Stimulated activated CD4-positive, alpha-beta T cell treated with anti-CD3 and anti-CD28 coated beads, TNF-alpha, amount 100 ng/mL, for 4 hours (primary cell): Measurements from ENCODE around the gene PEMT.

Experiments used
- DNase-seq, 3 experiments: peaks; one replicate each; pipeline ENCODE4 v3.0.0-alpha.2; 2020; ENCODE audit warnings: low read depth in 3 of 3

PEMT gene

DNA sequence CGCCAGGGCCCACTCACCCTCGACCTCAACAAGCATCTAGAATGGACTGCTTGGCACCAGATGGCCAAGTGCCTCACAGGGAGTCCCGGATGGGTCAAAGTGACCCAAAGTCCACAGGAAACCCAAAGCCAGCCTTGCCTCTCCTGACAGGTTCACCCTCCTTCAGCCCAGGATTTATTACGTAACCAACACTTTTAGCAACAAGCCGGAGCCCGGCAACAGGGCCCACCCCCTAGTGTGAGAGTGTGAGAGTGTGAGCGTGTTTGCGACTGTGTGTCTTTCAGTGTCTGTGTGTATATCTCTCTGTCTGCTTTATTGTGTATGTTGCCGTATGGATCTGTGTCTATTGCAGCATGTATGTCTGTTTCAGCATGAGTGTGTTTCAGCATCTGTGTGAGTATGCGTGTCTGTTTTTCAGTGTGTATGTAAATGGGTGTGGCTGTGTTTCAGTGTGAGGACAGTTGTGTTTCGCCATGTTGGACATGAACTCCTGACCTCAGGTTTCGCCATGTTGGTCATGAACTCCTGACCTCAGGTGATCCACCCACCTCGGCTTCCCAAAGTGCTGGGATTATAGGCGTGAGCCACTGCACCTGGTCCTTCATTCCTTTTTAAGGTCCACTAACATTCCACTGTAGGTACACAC lies 13.7 kb upstream of the PEMT start:
- no peak for DNase-seq

DNA sequence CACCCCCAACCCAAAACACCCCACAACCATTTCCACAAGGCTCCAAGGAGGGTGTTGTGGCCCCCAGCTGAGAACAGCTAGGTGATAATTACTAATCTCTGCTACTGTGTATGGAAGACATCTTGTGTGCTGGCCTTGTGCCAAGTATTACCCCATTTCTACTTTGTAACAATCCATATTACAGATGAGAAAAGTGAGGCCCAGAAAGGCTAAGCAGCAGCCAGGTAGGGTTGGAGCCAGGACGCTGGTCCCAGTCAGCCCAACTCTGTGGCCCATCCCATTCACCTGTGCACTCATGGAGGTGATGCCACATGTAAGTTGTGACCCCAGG lies 12.4 kb upstream of the PEMT start:
- DNase-seq: no peak

DNA sequence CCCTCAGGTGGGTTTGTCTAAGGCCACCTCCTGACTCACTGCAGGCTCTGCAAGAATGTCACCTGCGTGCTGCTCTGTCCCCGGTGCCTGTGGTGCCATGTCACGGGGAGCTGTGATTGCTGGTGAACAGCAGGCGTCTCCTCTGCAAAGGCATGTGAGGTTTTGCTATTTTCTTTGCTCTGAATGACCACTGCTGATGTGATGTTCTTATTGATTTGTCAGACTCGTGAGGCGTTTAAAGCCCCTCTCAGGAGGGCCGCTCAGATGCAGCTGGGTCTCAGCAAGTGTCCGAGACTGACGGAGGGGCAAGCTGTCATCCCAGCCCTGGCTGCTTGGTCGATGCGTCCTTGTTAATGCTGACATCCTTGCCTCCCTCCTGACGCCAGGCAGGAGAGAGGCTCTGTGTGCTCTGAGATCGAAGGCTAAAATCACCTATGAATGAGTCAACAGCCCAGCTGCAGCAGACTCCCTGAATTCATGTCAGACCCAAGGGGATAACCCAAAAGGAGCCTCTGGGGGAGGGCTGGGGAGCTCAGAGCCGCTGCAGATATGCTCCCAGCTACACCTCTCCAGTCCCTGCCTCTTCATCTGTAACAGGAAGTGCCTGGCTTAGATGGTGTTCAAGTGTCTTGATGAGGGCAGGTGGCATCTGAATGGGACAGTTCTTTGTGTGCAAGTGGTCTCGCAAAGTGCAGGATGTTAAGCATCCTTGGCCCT lies 11.8 kb upstream of the PEMT start:
- DNase-seq: no peak

DNA sequence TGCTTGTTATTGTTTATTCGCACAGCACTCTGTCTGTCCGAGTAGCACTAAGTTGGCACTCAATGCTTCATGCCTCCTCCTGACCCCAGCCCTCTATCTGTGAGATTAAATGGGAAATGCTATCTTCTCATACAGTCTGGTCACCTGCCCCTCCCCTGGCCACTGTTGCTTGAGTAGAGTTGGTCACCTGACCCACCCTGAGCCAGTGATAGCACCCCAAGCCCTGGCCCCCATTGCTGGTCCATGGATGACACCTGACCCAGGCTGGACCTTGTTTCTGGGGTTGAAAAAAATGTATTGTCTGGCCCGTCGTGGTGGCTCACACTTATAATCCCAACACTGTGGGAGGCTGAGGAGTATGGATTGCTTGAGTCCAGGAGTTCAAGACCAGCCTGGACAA lies 8.5 kb upstream of the PEMT start:
- no peak for DNase-seq

DNA sequence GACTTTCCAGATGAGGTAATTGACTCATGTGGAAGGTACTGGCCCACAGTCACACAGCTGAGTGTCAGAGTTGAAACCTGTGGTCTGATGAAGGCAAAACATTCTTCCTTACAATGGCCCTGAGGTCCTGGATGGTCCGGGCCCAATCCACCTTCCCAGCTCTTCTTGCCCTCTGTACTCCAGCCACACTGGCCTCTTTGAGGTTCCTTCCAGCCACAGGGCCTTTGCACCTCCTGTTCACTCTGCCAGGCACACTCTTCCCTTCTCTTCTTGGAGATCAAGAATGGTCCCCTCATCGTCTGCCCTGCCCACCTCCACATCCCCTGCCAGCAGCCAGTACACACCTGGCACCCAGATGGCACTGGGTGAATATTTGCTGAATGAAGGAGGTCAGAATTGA lies 6.5 kb upstream of the PEMT start:
- no peak for DNase-seq

DNA sequence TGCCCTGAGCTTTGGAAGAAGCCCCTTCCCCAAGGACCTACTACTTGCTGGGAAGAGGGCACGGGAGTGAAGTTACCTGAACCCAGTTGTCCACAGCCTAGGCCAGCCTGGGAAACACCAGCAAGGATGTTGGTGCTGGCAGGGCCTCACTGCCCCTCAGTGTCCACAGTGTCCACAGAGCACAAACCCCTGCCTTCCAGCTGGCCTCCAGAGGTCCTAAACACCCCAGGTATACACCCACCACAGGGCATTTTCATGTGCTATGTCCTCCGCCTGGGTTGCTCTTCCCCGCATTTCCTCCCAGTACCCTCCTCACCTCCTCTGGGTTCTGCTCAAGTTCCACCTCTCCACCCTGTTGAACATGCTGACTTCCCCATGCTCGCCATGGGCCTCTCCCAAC lies 4.2 kb upstream of the PEMT start:
- no peak for DNase-seq

DNA sequence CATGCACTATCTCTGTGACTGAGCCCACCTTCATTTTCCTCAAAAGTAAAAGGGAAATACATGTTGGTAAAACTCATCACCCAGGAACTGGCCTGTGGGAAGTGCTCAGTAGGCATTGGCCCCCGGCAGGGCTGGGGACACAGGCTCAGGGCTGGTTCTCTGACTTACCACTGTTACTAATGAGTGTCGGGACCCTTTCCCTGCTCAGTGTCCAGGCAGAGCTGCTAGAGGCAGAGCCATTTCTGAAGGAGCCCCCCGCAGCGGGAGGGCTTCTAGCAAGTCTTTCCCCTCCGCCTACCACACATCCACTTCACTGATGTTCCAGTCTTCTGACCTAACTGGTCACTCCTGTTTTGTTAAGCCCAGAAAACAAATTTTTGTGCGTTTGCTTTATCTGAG lies 1.7 kb upstream of the PEMT start:
- DNase-seq: no peak

DNA sequence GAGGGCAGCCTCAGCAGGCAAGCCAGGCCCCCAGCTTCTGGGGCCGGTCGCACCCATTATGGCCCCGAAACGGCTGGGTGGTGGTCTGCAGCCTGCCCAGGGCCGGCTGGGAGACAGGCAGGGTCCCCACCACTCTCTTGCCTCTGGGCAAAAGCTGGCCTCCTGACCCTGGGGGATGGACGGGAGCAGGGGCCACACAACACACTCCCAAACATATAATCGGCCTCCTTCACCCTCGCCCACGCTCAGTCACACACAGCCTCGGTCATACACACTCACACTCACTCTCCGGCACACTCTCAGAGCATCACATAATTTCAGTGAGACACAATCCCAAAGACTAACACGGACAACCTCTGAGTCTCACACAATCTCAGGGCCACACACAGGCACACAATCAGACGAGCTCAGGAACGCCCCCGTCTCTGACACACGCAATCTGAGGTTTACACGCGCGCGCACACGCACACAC lies 589 bp downstream of the PEMT start:
- DNase-seq: no peak

DNA sequence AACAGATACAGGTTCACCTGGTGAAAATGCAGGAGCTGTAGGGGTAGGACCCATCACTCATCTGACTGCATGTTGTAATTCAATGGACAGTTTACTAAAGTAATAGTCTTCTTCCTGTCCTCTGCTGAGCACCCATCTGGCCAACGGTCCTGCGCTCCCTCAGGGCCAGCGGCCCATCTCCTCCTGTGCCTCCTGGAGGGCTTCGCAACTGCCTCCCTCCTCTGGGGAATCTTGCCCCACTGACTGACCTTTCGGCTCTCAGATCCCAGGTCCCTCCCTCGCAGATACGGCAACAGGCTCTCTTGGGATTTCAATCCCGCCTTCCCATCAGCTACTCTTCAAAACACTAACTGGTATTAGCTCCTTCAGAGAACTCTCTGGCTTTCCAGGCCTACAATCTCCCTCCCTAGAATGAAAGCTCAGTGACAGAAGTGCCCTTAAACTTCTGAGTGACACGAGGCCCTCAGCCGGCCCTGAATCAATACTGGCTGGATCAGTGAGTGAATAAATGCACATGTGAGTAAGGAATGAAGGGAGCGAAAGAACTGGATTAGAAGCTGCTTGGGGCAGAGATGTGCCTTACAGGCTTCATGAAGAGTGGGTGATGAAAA lies 1.3 kb downstream of the PEMT start:
- no peak for DNase-seq

GRCh38 chr17:17587614-17588337 lies 3.7 kb downstream of the PEMT start:
- no peak for DNase-seq

- DNase-seq: no peak
These were observed 9.1 kb downstream of the PEMT start for GRCh38 chr17:17582372-17582771.

- no peak for DNase-seq
These were observed 10.0 kb downstream of the PEMT start for GRCh38 chr17:17581509-17581908.

GRCh38 chr17:17580662-17581470 lies 10.6 kb downstream of the PEMT start:
- no peak for DNase-seq

- no peak for DNase-seq
These were observed 11.8 kb downstream of the PEMT start for GRCh38 chr17:17579691-17580090.

GRCh38 chr17:17577373-17577772 lies 14.1 kb downstream of the PEMT start:
- no peak for DNase-seq

DNA sequence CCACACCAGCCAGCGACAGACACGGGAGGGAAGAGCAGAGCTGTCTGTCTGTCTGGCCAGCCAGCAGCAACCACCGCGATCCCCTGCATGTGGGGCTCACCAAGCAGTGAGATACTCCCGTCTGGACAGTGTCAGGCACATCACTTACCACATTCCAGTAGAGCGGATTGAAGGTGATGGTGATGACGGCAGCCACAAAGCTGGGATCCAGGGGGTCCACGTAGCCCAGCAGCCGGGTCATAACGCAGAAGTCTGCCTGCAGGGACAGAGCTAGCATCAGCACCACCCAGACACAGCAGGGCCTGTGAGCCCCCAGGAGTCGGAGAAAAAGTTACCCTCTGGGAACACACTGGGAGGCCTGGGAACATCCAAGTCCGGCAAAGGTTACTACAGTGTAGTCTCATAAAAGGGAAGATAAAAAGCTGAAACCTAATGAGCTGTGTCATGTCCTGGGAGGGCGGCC lies 14.7 kb downstream of the PEMT start:
- DNase-seq: no peak

DNA sequence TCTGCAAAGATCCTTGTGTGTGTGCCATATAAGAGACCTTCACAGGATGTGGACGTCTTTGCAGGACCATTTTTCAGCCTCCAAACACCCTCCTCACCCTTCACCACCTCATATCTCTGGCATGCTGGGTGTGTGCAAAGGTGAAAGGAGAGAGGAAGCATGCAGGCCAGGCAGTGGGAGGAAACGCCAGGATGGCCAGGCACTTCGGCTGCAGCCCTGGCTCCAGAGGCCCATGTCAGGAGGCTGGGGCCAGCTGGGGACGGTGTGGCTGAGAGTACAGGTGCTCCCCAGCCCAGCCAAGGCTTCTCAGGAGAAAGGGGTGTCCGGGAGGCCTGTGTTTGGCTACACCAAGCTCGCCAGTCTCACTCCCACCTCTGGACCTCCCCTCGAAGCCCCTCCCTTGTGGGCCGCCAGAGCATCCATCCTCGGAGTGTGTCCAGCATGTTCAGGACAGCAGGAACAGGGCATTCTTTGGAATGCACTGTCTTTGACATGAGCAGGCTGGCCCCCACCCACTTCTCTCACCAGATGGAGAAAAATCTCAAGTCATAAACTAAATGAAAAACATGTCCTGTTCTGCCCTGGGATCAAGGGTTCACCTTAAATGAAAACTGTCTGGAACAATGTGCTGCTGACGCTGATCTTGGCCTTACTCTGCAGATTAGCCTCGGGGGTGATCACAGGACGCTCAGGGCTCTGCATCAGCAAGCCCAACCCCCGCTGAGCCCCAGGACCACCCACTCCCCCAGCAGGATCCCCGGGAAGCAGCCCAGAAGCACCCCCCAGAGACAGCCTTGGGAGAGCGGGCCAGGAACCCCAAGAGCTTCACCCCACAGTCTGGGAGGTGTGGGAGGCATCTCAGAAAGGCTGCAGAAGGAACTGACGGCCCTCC lies 15.9 kb downstream of the PEMT start:
- no peak for DNase-seq

DNA sequence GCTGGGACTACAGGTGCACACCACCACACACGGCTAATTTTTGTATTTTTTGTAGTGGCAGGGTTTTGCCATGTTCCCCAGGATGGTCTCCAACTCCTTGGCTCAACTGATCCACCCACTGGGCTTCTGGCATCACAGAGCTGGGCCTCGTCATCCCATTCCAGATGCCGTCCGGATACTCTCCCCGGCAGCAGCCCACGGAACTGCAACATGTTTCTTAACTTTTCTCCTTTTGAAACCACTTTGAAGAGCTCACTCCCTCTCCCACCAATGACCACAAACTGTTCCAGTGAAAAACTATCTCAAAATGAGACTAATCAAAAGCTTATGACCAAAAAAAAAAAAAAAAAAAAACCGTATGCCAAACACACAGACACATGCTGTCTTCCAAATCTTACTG lies 17.6 kb downstream of the PEMT start:
- no peak for DNase-seq

DNA sequence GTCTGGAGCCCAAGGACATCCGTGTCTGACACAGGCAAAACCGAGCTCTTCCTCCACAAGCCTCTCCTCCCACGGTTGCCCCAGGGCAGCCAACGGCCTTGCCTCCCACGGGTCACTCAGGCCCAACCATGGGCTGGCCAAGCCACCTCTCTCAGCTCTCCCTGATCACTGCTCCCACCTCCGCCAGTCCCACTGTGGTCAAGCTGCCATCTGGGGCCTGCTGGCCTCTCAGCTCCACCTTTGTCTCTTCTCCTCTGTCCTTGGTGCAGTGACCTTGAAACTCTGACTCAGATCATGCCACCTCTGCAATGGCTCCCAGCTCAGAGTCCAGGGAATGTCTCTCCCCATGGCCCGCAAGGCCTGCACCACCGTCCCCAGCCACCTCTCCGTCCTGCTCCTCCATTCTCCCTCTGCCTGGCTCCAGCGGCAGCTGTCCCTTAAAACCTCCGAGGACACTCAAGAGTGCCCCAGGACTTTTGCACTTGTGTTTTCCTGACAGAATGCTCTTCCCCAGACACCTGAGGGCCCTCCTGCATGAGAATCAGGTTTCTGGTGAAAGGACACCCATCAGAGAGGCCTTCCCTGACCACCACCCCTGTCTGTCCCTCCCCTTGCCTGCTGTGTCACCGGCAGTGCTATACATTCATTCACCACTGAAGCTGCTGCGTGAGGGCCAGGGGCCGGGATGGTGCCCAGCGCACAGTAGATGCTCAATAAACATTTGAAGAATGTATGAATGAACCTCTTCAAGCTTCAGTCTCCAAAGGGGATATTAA lies 19.3 kb downstream of the PEMT start:
- DNase-seq: no peak
